Brain pericyte (primary cell): ENCODE data around the gene TDRD10.
"Not testable (repeated sequence)": the region's sequence is repeated elsewhere in the genome, so short reads cannot be mapped to it uniquely, and the experiment has no call there.

Experiments used
- DNase-seq: peaks from one replicate; pipeline ENCODE4 v3.0.0-alpha.2; 2012; ENCODE audit warnings: low read depth, low spot score

TDRD10 gene

GRCh38 chr1:154514066-154514553 lies 12.1 kb downstream of the TDRD10 start:
- DNase-seq, result no peak

GRCh38 chr1:154517661-154518060 lies 15.6 kb downstream of the TDRD10 start:
- no peak for DNase-seq

GRCh38 chr1:154519591-154519991 lies 17.6 kb downstream of the TDRD10 start:
- no peak for DNase-seq

GRCh38 chr1:154520333-154520732 lies 18.3 kb downstream of the TDRD10 start:
- DNase-seq, result no peak

GRCh38 chr1:154521695-154522094 lies 19.7 kb downstream of the TDRD10 start:
- no peak for DNase-seq

- no peak for DNase-seq
Measured at GRCh38 chr1:154524881-154525280, 22.9 kb downstream of the TDRD10 start.

- no peak for DNase-seq
Measured at GRCh38 chr1:154527192-154527591, 25.2 kb downstream of the TDRD10 start.

GRCh38 chr1:154529308-154529707 lies 27.3 kb downstream of the TDRD10 start:
- DNase-seq, result no peak

GRCh38 chr1:154531950-154532349 lies 29.9 kb downstream of the TDRD10 start:
- DNase-seq, result not testable (repeated sequence)

GRCh38 chr1:154533952-154534844 lies 32.2 kb downstream of the TDRD10 start:
- DNase-seq, result no peak

- DNase-seq, result no peak
Measured at GRCh38 chr1:154536570-154536969, 34.6 kb downstream of the TDRD10 start.

GRCh38 chr1:154539486-154540483 lies 37.8 kb downstream of the TDRD10 start:
- DNase-seq, result no peak

- DNase-seq, result no peak
Measured at GRCh38 chr1:154541231-154541630, 39.2 kb downstream of the TDRD10 start.

GRCh38 chr1:154546264-154547063 lies 44.4 kb downstream of the TDRD10 start:
- DNase-seq, result no peak

GRCh38 chr1:154547105-154547732 lies 45.2 kb downstream of the TDRD10 start:
- no peak for DNase-seq

GRCh38 chr1:154548028-154548427 lies 46.0 kb downstream of the TDRD10 start:
- DNase-seq, result no peak

- DNase-seq, result no peak
Measured at GRCh38 chr1:154549202-154549770, 47.3 kb downstream of the TDRD10 start.

- no peak for DNase-seq
Measured at GRCh38 chr1:154550070-154550469, 48.1 kb downstream of the TDRD10 start.

- DNase-seq, result no peak
Measured at GRCh38 chr1:154550657-154551056, 48.6 kb downstream of the TDRD10 start.

- no peak for DNase-seq
Measured at GRCh38 chr1:154551474-154551873, 49.5 kb downstream of the TDRD10 start.
